Fibroblast of peridontal ligament (primary cell): ENCODE results near the gene CD3G.
A peak's percentile ranks its signal among the peaks of the same experiment; 100 is the strongest.
"Not testable (repeated sequence)": the region's sequence is repeated elsewhere in the genome, so short reads cannot be mapped to it uniquely, and the experiment has no call there.

Experiments
- DNase-seq: peaks from one replicate; pipeline ENCODE4 v3.0.0-alpha.2; 2010; ENCODE audit errors: extremely low read depth

Gene CD3G

GRCh38 chr11:118379497-118379896 is 35.4 kb downstream of the CD3G start:
- DNase-seq: no peak

- DNase-seq: no peak
Measured at GRCh38 chr11:118380571-118380970, 36.4 kb downstream of the CD3G start.

GRCh38 chr11:118382954-118383353 is 38.8 kb downstream of the CD3G start:
- no peak for DNase-seq

- no peak for DNase-seq
Measured at GRCh38 chr11:118383657-118384056, 39.5 kb downstream of the CD3G start.

GRCh38 chr11:118396097-118396501 is 52.0 kb downstream of the CD3G start:
- DNase-seq: no peak

- DNase-seq: no peak
Measured at GRCh38 chr11:118397448-118397847, 53.3 kb downstream of the CD3G start.

- DNase-seq: peak; percentile 9
Measured at GRCh38 chr11:118398791-118399559, 54.8 kb downstream of the CD3G start.

- DNase-seq: peak; percentile 91
Measured at GRCh38 chr11:118401151-118401879, 57.2 kb downstream of the CD3G start, which contains the start of gene ATP5MG. TSS of gene ATP5MG (plus strand) at chr11:118401606. CDS start at chr11:118401666, 60 bp downstream.

- DNase-seq: peak; percentile 91
Measured at GRCh38 chr11:118401880-118402590, 57.9 kb downstream of the CD3G start.

- not testable (repeated sequence) for DNase-seq
Measured at GRCh38 chr11:118402594-118402993, 58.5 kb downstream of the CD3G start.
